NCI-H510A (cell line): Measurements from ENCODE around the gene TICAM2.

ENCODE experiments used
- DNase-seq: peaks from one replicate; lab custom pipeline; 2025; lab: John Stamatoyannopoulos, UW

Gene TICAM2

DNA sequence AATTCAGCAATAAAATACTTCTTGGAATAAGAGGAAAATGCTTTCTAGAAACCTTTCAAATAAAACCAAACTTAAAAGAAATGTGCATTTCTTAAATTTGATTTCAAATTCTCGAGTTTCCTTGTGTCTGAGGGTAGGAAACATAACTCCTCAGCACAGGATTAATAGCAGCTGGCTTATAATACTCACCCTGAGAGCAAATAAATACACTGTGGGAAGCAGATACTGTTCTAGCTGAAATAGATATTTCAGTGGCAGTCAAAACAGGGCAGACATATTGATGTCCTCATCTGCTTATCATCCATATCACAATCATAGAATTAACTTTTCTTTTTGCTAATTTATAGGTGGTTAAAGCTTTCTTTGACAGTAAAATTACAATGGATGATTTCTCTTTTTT, 33.6 kb downstream of the TICAM2 start:
- no peak for DNase-seq

DNA sequence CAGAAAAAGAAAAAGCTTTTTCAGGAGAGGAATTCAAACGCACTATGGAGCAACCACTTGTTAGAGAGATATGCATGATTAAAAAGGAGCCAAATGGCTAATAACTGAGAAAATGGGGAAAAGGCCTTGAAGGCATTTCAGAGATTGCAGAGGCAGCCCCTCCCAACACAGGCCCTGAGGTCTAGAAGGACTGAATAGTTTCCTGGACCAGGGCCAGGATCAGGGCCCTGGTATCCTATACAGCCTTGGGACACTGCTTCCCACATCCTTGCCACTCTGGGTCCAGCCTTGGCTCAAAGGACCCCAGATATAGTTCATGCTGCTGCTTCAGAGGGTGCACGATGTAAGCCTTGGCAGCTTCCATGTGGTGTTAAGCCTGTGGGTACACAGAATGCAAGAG, 37.0 kb downstream of the TICAM2 start:
- no peak for DNase-seq

DNA sequence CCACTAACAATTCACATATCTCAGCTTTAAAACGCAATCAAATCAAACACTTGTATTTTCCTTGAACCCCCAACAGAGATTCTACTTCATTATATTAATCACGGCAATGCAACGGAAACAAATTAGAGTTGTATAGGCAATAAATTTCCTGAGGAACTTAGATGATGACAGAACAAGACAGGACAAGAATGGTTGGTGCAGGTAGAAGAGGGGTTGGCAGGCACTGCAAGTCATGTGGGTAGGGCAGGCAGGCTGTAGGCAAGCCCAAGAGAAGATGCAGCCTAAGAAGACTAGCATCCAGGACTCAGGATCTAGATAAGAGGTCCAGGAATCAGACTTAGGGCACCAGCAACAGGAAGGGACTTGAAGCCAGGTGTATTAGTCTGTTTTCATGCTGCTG, 41.1 kb downstream of the TICAM2 start:
- no peak for DNase-seq

DNA sequence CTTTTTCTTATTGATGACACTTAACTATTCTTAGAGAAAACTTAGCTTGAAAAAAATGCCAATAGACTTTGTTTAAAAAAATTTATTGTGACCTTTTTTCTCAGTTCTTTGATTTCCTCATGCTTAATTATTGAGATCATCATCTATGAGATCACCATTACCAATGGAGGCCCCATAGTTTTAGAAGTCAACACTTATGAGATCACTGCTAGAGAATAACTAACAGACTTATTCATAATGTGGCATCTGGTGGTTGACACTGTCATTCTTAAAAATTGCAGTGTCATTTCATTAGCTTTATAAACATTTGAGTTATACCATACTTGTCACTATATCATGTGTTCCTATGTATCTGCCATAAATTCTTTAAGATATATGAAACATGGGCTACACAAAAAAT, 42.8 kb downstream of the TICAM2 start:
- no peak for DNase-seq

DNA sequence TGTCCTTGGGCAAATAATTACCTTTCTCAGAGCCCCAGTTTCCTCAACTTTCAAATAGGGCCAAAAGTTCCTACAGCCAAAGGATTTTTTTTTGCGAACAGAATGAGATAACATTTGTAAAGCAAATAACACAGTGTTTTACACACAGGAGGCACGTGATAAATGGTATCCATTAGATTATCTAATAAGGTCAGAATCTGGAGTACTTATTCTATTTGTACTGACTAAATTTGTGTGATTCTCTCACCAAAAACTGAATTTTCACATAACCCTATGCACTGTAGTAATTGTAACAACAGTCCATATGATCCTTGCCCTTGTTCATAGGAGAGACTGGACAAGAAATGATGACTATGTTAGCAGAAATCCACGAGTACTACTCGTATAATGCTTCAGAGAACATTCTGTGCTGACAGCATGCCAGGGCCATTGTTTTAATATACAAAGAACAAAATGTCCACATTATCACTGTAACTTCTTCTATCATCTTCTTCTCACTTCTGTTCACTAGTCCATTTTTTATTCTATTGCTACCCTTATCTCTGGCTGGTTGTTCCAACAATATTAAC, 43.8 kb downstream of the TICAM2 start:
- no peak for DNase-seq

DNA sequence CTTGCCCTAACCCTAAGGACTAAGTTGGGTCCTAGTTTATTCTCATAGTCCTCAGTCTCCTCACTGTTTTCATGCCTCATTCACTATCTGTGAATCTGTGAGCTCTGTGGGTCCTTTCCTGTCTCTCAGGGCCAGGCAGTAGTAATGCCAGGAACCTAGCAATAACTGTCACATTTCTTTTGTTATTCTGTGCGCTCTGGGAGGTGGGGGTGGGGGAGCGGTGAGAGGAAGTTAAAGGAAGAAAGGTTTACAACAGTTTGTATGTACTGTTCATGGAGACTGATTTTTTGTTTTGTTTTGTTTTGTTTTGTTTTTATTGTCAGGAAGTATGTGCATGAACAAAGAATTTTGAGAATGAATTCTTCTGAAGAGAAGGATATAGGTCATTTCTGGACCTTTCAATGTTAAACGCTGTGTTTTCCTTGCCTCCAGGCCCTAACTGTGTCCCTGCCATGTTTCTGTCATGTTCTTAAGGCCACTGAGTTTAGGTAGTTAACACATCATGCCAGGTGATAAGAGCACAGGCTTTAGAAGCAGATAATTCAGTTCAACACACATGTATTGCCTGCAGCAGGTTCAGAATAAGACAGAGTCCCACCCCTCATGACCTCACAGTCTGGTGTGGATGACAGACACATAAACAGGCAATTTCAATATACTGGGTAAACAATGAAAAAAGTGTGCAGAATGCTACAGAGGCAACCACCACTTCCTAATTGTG, 44.5 kb downstream of the TICAM2 start:
- no peak for DNase-seq

DNA sequence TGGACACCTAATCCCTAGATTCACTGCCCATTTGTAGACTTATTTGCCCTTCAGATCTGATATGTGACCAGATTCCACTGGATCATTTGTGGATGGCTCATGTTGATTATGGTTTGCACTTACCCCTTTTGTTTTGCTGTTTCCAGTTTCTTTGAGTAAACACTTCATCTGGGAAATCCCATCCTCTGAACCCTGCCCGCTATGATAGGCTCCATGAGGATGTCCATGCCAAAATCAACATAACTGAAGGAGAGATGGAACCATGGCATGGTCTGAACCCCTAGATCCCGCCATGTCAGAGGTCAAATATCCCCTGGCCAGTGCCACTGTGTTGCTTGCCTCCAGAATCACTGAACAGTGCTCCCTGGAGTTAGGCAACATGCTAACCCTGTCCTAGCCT, 46.0 kb downstream of the TICAM2 start:
- DNase-seq, result no peak

DNA sequence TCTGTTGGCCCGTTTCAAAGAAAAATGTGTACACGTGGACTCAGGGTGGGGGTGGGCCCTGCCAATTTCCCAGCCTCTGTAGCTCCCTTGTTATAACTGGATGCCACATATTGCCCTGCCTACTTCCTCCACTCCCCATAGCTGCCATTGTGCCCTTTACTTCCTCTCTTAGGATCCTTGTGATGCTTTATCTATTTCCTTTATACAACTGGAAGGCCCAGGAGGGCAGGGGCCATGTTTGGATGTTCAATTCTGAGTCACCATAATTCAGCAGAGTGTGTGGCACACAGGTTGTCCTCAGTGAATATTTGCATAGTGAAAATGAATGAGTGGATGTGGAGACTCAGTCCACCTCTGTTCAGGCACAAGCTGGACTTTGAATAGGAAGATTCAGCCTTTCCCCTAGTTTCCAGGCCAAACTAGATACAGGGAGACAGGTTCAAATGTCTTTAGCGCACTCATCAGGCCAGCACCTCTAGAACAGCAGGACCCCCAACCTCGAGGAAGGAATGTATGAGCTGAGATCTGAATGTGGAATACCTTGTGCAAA, 47.1 kb downstream of the TICAM2 start:
- no peak for DNase-seq

DNA sequence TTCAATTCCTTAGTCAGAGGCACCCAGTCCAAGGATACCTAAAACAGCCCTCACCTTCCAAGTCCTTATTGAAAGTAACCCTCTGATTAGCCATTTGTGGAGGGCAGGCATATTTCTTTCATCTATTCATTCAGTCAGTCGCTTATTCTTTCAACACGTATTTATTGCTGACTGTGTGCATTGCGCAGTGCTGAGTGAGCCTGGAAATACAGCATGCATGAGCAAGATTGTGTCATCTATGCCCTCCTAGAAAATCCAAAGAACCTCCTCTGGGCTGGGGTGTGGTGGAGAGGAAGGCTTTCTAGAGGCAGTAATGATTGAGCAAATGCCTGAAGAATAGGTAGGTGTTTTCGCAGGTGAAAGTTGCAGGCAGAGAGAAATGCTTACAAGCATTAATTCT, 49.2 kb downstream of the TICAM2 start:
- DNase-seq, result no peak

DNA sequence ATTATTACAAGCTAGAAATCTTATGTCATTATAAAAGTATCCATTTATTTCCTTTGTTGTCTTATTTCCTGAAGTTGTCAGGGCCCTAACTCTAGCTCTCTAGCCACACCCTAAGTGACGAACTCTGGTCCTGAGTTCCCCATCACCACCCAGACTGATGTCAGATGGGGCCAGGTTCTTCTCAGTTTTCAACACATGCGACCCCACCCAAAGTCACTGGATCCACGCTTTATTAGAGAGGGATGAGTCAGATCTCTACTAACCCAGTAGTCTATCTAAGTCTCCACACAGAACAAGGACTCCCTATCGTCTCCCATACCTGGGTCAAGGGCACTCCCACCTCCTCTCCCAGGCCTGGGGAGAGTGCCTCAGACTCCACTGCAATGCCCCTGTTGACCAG, 50.9 kb downstream of the TICAM2 start:
- no peak for DNase-seq

DNA sequence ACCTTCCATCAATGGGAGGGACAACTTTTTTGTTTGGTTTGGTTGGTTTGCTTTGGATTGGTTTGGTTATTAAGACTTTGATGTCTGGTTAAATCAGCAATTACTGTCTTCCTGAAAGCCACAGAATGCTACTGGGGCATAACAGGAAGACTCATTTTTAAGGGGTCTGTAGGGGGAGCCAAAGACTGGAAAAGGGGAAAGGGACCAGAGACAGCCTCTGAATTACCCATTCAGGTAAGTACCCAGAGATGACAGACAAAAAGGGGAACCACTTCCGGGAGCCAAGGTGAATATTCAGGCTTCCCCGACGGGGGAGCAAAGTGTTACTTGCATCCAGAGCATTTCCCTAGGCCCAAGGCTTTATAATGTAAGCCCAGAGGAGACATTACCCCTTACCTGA, 53.1 kb downstream of the TICAM2 start:
- DNase-seq, result no peak

DNA sequence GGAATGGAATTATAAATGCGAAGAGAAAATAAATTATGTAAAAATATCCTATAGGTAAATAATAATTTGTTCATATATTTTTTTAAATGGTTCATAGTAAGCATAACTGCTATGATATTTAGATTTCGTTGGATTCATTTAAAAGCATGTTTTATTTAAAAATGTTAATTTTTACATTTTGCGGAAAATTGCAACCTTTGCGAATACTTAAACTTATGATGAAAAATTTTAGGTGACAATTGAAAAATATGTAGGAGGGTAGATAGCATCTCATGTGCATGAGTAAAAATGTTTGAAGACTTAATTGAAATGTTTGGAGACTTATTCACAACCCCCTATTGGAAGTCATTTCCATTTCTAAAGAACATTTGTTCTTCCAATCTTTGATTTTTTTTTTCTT, 53.6 kb downstream of the TICAM2 start:
- no peak for DNase-seq

DNA sequence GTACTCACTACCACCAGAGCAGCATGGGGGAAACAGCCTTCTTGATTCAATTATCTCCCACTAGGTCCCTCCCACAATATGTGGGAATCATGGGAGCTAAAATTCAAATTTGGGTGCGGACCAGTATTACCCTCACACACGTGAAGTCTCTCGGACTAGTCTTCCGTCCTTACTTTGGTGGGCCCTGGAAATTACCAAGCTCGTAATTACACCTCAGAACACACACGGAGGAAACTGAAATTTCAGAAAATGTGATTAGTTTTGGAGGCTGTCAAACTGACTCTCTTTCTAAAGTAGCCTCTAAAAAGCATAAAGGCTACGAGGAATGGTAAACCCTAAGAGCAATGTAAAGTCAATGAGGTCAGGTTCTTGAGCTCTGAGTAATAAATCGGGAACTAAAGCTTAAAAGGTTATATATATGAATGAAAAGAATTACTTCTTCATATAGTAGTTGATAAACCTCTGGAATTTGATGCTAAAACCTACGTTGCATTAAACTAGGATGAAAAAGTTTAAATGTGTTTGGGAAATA, 56.9 kb downstream of the TICAM2 start:
- no peak for DNase-seq

DNA sequence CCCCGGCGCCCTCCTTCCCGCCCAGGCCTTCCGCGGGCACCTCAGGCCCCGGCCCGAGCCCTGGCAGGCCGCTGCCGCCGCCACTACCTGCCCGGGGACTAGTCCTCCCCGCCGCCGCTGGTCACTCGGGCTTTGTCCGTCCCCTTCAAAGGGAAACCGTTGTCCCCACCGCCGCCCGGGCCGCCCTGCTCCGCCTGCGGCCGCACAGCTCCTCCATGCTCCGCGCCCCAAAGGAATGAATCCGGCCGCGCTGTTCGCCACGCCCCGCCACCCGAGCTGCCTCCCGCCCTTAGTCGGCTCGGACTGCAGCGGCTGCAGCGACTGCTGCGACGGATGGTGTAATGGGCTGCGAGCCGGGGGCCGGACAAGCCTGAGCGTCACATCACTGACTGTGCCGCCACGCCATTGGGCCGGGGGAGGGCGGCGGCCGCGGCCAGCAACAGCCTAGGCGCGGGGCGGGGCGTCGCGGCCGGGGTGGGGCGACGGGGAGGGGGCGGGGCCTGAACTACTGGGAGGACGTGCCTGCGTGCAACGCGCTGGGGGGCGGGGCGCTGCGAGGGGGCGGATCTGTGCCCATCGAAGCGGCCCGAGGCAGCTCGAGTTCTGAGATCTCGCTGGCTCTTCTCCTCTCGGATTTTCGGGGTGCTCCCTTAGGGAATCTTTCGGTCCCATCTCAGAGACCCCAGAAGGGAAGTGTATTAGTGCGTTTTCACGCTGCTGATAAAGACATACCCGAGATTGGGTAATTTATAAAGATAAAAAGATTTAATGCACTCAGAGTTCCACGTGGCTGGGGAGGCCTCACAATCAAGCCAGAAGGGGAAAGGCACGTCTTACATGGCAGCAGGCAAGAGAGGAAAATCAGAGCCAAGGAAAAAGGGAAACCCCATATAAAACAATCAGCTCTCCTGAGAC, 57.6 kb downstream of the TICAM2 start, which contains the start of gene FEM1C:
Gene FEM1C, minus strand, starts transcription at position 340 of the 915 bp plus-strand sequence. CDS start 1,282 bp downstream, outside the sequence.
- peak; percentile 84 for DNase-seq

DNA sequence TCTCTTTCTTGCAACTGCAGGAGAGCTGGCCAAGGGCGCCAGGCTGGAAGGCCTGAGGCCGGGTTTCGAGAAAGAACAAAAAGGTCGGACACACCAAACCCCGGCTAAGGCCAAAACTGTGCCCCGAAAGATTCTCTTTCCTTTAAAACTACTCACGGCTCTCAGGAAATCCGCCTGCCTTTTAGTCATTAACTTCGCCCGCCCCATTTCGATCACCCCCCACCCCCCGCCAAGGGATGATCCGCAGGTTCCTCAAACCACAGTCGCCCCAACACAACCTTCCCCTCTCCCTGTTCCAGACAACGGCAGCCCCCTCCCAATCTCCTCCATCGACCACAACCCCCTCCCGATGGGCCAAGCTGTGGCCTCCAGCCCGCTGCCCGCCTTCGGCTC, 58.2 kb downstream of the TICAM2 start:
- no peak for DNase-seq

DNA sequence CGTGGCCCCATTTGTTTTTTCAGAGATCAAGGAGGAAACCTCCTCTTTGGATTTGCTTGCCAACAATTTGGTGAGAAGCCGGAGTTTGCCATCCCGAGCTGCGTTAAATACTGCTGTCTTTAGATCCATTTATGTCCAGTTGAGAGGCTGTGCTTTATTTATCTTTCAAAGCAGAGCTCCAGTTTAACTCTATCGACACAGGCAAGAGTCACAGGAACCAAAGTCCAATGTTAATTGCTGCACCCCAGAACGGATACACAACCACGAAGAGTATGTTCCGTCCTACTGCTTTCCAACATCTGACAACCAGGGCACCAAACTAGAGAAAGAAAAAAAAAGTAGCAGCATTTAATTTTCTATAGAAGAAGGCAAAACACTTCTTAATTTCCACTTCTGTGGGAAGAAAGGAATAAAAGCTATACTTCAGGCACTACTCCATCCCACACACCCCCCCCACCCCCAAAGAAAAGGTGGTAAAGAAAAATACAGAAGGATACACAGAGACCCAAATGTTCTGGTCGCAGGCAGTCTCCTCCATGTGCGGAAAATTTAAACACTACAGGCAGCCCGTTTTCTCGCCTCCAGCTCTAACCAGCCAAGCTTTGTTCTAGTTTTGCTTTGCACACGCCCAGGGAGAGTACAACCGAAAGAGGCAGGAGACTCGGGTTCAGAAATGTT, 58.8 kb downstream of the TICAM2 start:
- DNase-seq, result no peak

DNA sequence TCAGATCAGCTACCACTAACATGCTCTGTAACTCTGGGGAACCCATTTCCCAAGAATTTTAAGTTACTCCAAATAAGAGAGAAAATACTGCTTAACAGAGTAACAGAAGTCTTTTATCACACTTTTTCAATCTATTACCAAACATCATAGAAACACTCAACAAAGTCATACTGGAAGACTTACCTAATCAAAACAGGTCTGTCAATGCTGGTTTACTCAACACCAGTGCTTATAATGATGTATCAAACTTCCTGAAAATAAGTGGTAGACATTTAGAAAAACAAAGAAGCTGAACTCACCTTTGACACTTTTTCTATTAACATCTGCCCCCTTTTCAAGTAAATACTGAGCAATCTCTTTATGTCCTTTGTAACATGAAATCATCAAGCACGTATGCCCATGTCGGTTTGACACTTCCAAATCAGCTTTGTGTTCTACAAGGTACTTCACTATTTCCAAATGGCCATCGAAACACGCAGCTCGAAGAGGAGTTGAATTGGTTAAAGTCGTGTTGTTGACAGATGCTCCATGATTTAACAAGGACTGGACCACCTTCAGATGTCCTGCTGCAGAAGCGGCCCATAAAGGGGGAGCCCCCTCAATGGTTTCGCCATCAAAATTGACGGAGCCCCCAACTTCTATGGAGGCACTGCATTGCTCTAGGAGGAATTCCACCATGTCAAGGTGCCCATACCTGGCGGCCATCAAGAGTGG, 59.5 kb downstream of the TICAM2 start:
- DNase-seq, result no peak

DNA sequence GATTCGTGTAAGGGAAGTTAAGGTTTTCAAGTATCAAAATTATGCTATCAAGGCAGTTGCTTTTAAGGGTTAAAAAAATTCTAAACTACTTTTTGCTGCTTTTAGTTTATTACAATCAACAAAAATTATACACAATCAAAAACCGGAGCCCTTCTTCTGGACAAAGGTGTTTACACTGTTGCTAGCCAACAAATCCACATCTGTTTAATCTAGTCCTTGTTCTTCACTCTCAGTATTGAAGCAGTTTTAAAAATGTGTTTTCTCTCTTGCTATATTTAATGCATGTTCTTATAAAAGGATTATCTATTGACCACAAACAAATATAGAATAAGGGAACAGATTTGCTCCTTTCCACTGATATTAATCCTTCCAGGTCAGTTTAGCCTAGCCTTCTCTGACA, 60.2 kb downstream of the TICAM2 start:
- DNase-seq, result no peak

DNA sequence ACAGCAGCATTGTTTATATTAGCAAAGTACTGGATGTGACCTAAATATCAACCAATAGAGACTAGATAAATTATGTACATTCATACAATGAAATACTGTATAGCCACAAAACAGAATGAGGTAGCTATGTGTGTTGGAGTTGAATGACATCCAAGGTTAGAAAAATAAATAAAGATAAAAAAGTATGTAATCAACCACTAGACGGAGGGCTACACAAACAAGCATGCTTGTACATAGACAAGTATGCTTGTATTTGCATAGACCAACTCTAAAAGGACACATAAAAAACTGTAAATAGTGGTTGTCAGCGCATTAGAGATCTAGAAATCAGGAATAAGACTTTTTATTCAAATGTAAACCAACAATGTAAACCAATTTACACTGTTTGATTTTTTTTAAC, 60.7 kb downstream of the TICAM2 start:
- no peak for DNase-seq

DNA sequence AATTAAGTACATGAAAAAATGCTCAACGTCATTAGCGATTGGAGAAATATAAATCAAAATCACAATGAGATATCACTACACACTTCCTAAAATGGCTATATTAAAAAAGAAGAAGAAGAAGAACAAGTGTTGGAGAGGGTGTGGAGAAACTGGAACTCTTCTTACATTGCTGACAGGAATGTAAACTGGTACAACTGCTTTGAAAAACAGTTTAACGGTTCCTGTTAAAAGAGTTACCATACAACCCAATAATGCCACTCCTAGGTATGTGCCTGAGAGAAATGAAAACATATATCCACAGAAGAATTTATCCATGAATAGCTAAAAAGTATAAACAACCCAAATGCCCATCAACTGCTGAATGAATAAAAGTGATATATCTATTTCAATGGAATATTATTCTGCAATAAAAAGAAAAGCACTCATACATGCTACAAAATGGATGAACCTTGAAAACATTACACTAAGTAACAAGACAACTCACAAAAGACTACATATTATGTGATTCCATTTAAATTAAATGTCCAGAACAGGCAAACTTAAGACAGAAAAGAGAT, 66.7 kb downstream of the TICAM2 start:
- DNase-seq, result no peak

DNA sequence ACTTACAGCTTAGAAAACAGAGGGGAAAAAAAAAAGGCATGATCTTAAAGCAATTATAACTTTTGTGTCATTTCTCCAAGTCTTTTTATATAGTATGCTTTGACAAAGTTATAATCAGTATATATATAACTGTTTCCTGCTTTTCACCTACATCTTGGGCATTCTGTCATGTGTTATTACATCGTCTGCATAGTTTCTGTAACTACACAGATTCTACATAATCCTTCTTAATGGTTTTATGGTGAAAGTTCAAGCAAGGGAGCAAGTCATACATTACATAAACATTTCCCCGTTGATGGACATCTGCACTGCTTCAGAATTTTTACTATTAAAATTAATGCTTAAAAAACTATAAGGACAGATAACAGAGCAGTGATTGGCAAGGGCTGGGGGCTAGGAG, 69.8 kb downstream of the TICAM2 start:
- DNase-seq, result no peak
